CD14-positive monocyte (primary cell): Measurements from ENCODE around the gene NBAS. TPM values are rescaled to one million over a fixed set of nuclear protein-coding genes. Genes with fewer than 3 reads are reported as not detected.
A peak's percentile ranks its signal among the peaks of the same experiment; 100 is the strongest.

Experiments used
- DNase-seq, 3 donors: peaks; one replicate each; pipeline ENCODE4 v3.0.0-alpha.2; 2011 to 2022
- H2AFZ ChIP-seq: 2 replicates; pipeline ENCODE4 v1.6.0; 2012; ENCODE audit warnings: mild to moderate bottlenecking, low read depth, low read length, inconsistent platforms; ENCODE audit not compliant: insufficient read depth, poor library complexity, severe bottlenecking
- H3K27ac ChIP-seq, 2 donors: 1 replicate in 1 of 2; 2 replicates in 1 of 2; pipeline ENCODE4 v1.5.1; 2012 to 2013; ENCODE audit warnings: low read length in 2 of 2, control low read depth in 1 of 2, inconsistent platforms in 1 of 2, low read depth in 1 of 2, mild to moderate bottlenecking in 1 of 2
- H3K27me3 ChIP-seq, 2 donors: one replicate each; pipeline versions ENCODE4 v1.6.0 to v1.6.1; 2011 to 2013; ENCODE audit warnings: low read length in 2 of 2; ENCODE audit not compliant: control insufficient read depth in 2 of 2, insufficient read depth in 2 of 2
- H3K36me3 ChIP-seq, 2 donors: replicated peaks in 1 of 2; 1 replicate in 1 of 2; 2 replicates in 1 of 2; pipeline versions ENCODE4 v1.5.1 to v1.6.1; 2012 to 2013; ENCODE audit warnings: low read length in 2 of 2, control low read depth in 1 of 2, inconsistent platforms in 1 of 2, mild to moderate bottlenecking in 1 of 2; ENCODE audit not compliant: insufficient read depth in 2 of 2, control insufficient read depth in 1 of 2
- H3K4me1 ChIP-seq, 2 donors: 1 replicate in 1 of 2; 2 replicates in 1 of 2; pipeline versions ENCODE4 v1.5.1 to v1.6.1; 2012 to 2013; ENCODE audit warnings: low read length in 2 of 2, control low read depth in 1 of 2, inconsistent platforms in 1 of 2, mild to moderate bottlenecking in 1 of 2, moderate library complexity in 1 of 2; ENCODE audit not compliant: insufficient read depth in 2 of 2, control insufficient read depth in 1 of 2
- H3K4me2 ChIP-seq: replicated peaks from 2 replicates; pipeline ENCODE3; 2012; ENCODE audit warnings: low read length, moderate library complexity, mild to moderate bottlenecking; ENCODE audit not compliant: poor library complexity, severe bottlenecking; ENCODE audit errors: extremely low read depth
- H3K4me3 ChIP-seq, 3 experiments: fragments of 200-600 bp in 1 of 3; sonication (generic) in 1 of 3; replicated peaks in 1 of 3; 1 replicate in 2 of 3; 2 replicates in 1 of 3; pipeline ENCODE4 v1.5.1; 2011 to 2013; ENCODE audit warnings: low read length in 3 of 3, mild to moderate bottlenecking in 3 of 3, control low read depth in 2 of 3, low read depth in 2 of 3, inconsistent platforms in 1 of 3, moderate library complexity in 1 of 3
- H3K79me2 ChIP-seq: 2 replicates; pipeline ENCODE4 v1.6.0; 2012; ENCODE audit warnings: mild to moderate bottlenecking, control low read depth, inconsistent platforms, low read length, moderate library complexity; ENCODE audit not compliant: insufficient read depth
- H3K9ac ChIP-seq: 2 replicates; pipeline ENCODE4 v1.6.0; 2017; ENCODE audit warnings: low read length, mild to moderate bottlenecking; ENCODE audit not compliant: insufficient read depth, poor library complexity, severe bottlenecking
- H3K9me3 ChIP-seq, 2 donors: replicated peaks in 1 of 2; 1 replicate in 1 of 2; 2 replicates in 1 of 2; pipeline versions ENCODE4 v1.5.1 to v1.6.1; 2012 to 2013; ENCODE audit warnings: low read length in 2 of 2, control low read depth in 1 of 2; ENCODE audit not compliant: control insufficient read depth in 1 of 2, insufficient read depth in 1 of 2
- H4K20me1 ChIP-seq: 2 replicates; pipeline ENCODE4 v1.6.0; 2012; ENCODE audit warnings: mild to moderate bottlenecking, low read length, control low read depth, moderate library complexity; ENCODE audit not compliant: insufficient read depth
- H3K27ac Mint-ChIP-seq, 7 donors: one replicate each; pipeline ENCODE4 v1.8.0; 2020; ENCODE audit warnings: mild to moderate bottlenecking in 7 of 7, mixed read lengths in 7 of 7, moderate library complexity in 6 of 7, inconsistent platforms in 2 of 7
- H3K27me3 Mint-ChIP-seq, 3 donors: one replicate each; pipeline ENCODE4 v1.8.0; 2021 to 2022; ENCODE audit warnings: low read depth in 3 of 3, mild to moderate bottlenecking in 3 of 3, mixed read lengths in 3 of 3, moderate library complexity in 3 of 3, inconsistent platforms in 1 of 3
- H3K36me3 Mint-ChIP-seq, 2 donors: one replicate each; pipeline ENCODE4 v1.8.0; 2020; ENCODE audit warnings: mixed read lengths in 2 of 2, inconsistent platforms in 1 of 2, mild to moderate bottlenecking in 1 of 2
- H3K4me1 Mint-ChIP-seq: one replicate; pipeline ENCODE4 v1.8.0; 2020; ENCODE audit warnings: mild to moderate bottlenecking, mixed read lengths
- H3K4me3 Mint-ChIP-seq, 2 donors: one replicate each; pipeline ENCODE4 v1.8.0; 2020; ENCODE audit warnings: mild to moderate bottlenecking in 2 of 2, mixed read lengths in 2 of 2, moderate library complexity in 1 of 2
- H3K9me3 Mint-ChIP-seq, 7 donors: one replicate each; pipeline ENCODE4 v1.8.0; 2020 to 2022; ENCODE audit warnings: mixed read lengths in 7 of 7, mild to moderate bottlenecking in 6 of 7, moderate library complexity in 6 of 7, inconsistent platforms in 2 of 7
- WGBS: methylation state at CpG from one replicate; pipeline ENCODE4 v1.1.5; 2013; ENCODE audit warnings: missing lambda C conversion rate; ENCODE audit not compliant: insufficient coverage; 5-methylcytosine and 5-hydroxymethylcytosine counted together
- intact Hi-C, 2 donors: fragments of 100-400 bp; cut with micrococcal nuclease; formaldehyde crosslinking; loops; one replicate each; pipeline versions ENCODE4 v1.15.0 to v1.15.1; 2023
- polyA plus RNA-seq, 3 donors: library from polyadenylated mRNA; depleted of rRNA in 1 of 3; unstranded in 2 of 3; stranded (reverse) in 1 of 3; fragments of 300-500 nt in 2 of 3; fragments of >200 nt in 1 of 3; fragmentation: Illumina TruSeq in 2 of 3; gene quantifications; 1 replicate in 2 of 3; 2 replicates in 1 of 3; pipeline ENCODE4 v1.2.3, GENCODE V29; 2012 to 2021
- TF ChIP-seq, protein P1 (sequence below): fragments of 200-600 bp; IDR thresholded peaks from one replicate; pipeline ENCODE4 v1.8.0; 2022; ENCODE audit warnings: antibody characterized with exemption, mild to moderate bottlenecking

Gene NBAS
- polyA plus RNA-seq, 3 donors = 8.9 to 10.9 (median 8.9) TPM

DNA sequence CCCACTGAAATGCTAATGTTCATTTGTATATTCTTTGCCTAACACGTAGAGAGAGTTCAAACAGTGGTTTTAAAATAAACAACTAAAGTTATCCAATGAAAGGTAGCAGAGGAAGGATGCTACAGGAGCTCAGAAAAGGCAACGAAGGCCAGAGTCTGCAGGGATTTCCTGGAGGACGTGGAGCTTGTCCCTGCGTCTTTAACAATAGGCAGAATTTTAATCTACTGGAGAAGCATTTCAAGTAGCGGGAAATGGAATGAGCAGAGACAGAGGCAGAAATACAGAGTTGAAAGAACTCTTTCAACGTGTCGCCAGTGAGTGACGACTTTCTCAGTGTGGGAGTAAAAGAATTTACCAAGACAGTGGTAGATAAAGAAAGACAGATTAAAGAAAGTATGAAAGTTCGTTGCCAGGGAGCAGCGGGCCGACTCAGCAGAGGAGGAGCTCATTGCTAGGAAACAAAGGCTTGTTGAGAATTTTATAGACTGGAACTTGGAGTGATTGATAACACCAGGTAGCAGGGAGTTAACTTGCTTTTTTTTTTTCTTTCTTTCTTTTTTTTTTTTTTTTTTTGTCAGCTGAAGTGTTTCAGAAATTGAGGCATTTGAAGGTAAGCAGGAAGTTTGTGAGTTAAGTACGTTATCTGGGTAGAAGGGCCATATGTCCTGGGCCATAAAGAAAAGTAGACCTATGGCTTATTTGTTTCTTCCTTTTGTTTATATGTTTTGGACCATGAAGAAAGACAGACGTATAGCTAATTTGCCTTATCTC is 625 bp upstream of the NBAS start:
- Mint-ChIP-seq H3K36me3 (peaks cover 4% of the 10 kb centered on the region in 2 donors), H3K4me1 (peaks cover 23% of the 10 kb centered on the region)

More for the DNA sequence above, 625 bp upstream of the NBAS start:
- Mint-ChIP-seq H3K27ac (peak overlapping the region in 5 of 7 donors; percentile 58 to 96 (median 91)), H3K4me3 (peak overlapping the region; percentile 99 to 100), H3K27me3 (peaks cover 2 to 4% (median 3%) of the 10 kb centered on the region in 3 donors), H3K9me3 (peaks cover 0 to 2% (median 0%) of the 10 kb centered on the region in 7 donors)
- H3K4me3 ChIP-seq = peak overlapping the region; percentile 70 to 94 (median 94)
- no peaks in the 10 kb centered on the region for H3K9me3 ChIP-seq
- H3K4me2 ChIP-seq = peak overlapping the region; percentile 90
- H3K36me3 ChIP-seq = no peaks in the 10 kb centered on the region
- TF ChIP-seq, protein P1, sequence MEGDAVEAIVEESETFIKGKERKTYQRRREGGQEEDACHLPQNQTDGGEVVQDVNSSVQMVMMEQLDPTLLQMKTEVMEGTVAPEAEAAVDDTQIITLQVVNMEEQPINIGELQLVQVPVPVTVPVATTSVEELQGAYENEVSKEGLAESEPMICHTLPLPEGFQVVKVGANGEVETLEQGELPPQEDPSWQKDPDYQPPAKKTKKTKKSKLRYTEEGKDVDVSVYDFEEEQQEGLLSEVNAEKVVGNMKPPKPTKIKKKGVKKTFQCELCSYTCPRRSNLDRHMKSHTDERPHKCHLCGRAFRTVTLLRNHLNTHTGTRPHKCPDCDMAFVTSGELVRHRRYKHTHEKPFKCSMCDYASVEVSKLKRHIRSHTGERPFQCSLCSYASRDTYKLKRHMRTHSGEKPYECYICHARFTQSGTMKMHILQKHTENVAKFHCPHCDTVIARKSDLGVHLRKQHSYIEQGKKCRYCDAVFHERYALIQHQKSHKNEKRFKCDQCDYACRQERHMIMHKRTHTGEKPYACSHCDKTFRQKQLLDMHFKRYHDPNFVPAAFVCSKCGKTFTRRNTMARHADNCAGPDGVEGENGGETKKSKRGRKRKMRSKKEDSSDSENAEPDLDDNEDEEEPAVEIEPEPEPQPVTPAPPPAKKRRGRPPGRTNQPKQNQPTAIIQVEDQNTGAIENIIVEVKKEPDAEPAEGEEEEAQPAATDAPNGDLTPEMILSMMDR = no peak
- no peaks in the 10 kb centered on the region for H3K27me3 ChIP-seq
- no peaks in the 10 kb centered on the region for H4K20me1 ChIP-seq
- H3K27ac ChIP-seq = peak overlapping the region in 1 of 2 donors; percentile 83
- intact Hi-C loops = no loop called here
- H3K79me2 ChIP-seq = peaks cover 27% of the 10 kb centered on the region
- WGBS = 7% methylated on average over 11 of the region's 13 CpGs
- peak overlapping the region; percentile 85 for H3K9ac ChIP-seq
- DNase-seq = no peak
- peaks cover 11 to 20% of the 10 kb centered on the region in 2 donors for H3K4me1 ChIP-seq
- peak overlapping the region; percentile 99 for H2AFZ ChIP-seq
